ENCODE results near the gene CSGALNACT2.

GRCh38 chr10:43181146-43181545 is 42.9 kb downstream of the CSGALNACT2 start:
- TF ChIP-seq CTCF (IDR thresholded peaks at IDR 0.05): no peak
- no peak for TF ChIP-seq POLR2A (IDR thresholded peaks at IDR 0.05)

Measured in thyroid gland (tissue), 4 donors.